HG02798 (cell line): ENCODE data around the gene LCE2A.
A peak's percentile ranks its signal among the peaks of the same experiment; 100 is the strongest.
"Not testable (repeated sequence)": the region's sequence is repeated elsewhere in the genome, so short reads cannot be mapped to it uniquely, and the experiment has no call there.

Source experiments
- ATAC-seq: cut with Tn5 transposase; IDR thresholded peaks from one replicate; pipeline ENCODE4 v1.9.1; 2021; ENCODE audit warnings: mild to moderate bottlenecking; ENCODE audit not compliant: unreplicated experiment, poor library complexity

LCE2A gene, protein sequence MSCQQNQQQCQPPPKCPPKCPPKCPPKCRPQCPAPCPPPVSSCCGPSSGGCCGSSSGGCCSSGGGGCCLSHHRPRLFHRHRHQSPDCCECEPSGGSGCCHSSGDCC

DNA sequence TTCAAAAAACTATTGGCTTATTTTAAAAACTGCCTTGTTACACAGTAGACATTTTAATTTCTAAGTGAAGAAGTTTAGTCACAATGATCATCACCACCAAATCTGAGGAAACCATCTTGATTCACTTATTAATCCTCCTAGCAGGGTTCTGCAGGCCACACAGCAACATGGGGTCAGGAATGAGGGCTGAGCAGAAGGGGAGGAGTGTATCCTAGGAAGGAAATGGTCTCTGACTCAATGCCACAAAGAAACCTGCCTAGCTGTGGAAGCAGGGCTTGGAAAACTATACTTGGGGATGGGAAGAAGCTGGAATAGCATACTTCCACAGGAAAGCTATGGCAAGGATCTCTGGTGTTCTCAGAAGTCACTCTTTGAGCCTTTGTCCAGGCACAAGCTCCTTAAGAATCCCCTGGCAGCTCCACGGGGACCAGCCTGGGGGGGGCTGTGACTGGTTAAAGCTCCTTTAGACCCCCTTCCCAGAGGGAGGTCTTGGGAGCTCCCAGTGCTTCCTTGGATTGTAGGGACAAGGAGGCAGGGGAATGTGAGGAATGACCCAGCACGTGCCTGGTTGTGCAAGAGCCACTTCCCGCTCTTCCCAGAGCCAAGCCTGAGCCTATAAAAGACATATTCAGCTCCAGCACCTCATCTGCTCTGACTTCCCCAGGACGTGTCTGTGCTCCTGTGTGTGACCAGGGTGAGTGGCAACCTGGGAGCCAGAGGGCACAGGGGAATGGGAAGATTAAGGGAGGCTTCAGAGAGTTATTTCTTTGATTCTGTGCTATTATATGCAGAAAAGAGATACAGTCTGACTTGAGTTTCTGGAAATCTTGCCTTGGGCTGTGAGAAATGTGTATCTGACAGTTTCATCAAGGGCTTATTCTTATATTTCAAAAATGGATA is at the start of gene LCE2A:
Gene LCE2A (plus strand): TSS at position 645 of the 900 bp plus-strand sequence. CDS start 557 bp downstream, outside the sequence.
- no peak for ATAC-seq

DNA sequence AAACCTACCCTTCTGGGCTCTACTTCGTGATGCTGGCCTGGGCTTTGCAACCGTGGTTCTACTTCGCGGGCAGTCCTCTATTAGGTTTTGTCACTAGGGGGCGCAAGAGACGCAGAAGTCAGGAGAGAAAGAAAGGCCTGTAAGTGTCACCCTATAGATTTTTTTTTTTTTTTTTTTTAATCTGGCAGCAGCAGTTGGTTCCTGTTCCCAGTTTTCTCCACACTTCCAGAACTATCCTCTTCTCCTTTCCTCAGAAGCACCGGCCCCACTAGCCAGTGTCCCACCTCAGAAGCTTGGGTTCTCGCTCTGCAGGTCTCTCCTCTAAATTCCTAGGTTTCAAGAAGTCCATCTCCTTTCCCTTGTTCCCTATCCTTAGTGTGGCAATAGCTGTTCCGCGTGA is 44.0 kb upstream of the LCE2A start:
- ATAC-seq: peak; percentile 66

DNA sequence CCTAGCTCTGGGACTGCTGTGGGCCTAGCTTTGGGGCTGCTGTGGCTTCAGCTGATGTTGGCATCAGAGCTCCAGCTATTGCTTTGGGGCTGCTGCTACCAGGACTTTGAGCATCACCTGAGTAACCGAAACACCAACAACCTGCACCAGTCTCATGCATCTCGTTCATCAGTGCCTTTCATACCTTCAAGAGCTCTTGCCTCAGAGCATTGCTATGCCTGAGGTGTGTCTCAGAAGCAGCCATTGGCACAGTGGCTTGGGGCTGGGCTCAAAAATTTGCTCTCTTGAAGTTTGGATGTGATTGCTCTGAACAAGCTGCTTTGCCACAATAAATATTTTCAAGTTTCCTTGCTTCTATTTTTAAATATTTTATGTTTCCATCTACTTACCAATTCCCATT is 41.7 kb upstream of the LCE2A start:
- no peak for ATAC-seq

DNA sequence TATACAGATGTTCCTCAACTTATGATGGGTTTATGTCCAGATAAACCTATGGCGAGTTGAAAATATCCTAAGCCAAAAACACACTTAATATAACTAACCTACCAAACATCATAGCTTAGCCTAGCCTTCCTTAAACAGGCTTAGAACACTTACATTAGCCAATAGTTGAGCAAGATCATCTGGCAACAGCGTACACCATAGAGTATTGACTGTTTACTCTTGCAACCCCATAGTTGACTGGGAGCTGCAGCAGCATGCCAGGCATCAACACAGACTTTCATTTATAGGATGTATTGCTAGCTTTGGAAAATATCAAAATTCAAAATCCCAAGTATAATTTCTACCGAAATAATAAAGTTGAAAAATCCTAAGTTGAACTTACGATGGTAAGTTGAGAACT is 40.5 kb upstream of the LCE2A start:
- no peak for ATAC-seq

DNA sequence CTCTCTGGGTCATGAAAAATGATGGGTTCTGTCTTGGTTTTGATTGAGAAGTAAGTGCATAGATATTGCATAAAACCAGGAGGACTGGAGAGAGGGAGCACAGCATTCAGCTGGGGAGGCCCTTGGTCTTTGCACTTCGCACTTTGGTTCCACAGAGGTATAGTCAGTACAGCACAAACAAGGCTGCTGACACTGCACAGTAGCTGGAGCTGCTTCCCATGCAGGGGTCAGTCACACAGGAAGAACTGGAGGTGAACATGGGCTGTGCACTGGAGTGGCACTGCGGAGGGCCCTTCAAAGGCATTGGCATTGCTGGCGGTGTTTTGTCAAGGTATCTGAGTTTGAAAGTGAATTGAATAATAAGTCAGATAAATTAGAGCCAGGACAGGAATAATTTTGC is 39.5 kb upstream of the LCE2A start:
- no peak for ATAC-seq

DNA sequence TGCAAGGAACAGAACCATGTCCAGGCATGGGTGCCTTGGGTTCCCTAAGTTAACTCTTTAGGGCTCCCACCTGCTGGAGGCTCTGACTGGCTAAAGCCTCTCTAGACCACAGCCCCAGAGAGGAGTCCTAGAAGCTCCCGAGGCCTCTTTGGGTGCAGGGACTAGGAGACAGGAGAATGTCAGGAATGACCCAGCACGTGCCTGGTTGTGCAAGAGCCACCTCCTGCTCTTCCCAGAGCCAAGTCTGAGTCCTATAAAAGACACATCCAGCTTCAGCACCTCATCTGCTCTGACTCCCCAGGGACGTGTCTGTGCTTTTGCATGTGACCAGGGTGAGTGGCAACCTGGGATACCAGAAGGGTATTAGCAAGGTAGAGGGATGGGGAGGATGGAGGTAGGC is 35.0 kb upstream of the LCE2A start, which contains the start of gene LCE2D:
Gene LCE2D (plus strand): TSS at position 283 of the 400 bp plus-strand sequence. CDS start 726 bp downstream, outside the sequence.
- ATAC-seq: no peak

DNA sequence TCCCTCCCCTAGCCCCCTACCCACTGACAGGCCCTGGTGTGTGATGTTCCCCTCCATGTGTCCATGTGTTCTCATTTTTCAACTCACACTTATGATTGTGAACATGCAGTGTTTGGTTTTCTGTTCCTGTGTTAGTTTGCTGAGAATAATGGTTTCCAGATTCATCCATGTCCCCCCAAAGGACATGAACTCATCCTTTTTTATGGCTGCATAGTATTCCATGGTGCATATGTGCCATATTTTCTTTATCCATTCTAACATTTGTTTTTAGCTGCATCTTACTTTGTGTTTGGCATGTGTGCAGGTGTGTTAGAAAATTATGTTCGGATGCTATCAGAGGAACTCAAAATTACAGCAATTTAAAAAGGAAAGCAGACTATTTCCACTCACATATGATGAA is 32.0 kb upstream of the LCE2A start:
- not testable (repeated sequence) for ATAC-seq

DNA sequence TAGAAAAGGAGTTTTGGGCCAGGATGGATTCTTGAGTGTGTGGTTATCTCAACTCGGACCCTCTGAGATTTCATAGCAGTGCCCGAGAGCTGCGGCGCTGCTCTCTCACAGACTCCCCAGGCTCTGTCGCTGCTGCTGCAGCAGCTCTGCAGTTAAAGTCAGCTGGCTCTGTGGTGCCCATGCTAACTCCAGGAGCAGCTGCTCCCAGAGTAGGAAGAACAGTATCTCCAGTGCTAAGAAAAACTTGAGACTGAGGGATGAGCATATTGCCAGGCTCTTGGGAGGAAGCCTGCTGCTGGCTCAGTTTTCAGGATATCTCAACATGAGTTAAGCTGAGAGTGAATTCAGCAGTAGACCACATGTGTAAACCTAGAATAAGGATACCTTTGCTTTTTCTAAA is 30.5 kb upstream of the LCE2A start:
- no peak for ATAC-seq

DNA sequence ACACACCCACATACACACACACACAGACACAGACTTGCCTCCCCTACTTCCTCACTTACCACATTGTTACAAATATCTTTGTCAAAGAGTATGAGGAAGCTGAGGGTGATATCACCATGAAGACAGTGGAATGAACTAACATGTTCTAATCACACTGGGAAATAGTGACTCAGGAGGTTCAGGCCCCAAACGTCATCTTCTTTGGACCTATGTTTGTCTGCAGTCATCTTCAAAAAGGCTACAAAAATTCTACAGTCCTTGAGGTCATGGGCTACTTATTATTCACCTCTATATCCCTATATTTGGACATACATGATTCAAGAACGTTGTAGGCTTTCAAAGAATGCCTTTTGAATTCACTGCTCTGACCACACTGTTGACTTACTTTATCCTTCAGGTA is 25.1 kb upstream of the LCE2A start:
- no peak for ATAC-seq

DNA sequence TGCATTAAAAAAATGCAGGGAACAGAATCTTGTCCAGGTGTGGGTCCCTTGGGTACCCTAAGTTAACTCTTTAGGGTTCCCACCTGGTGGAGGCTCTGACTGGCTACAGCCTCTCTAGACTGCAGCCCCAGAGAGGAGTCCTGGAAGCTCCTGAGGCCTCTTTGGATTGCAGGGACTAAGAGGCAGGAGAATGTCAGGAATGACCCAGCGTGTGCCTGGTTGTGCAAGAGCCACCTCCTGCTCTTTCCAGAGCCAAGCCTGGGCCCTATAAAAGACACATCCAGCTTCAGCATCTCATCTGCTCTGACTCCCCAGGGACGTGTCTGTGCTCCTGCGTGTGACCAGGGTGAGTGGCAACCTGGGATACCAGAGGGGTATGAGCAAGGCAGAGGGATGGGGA is 23.2 kb upstream of the LCE2A start, which contains the start of gene LCE2C:
Gene LCE2C (plus strand): TSS at position 297 of the 400 bp plus-strand sequence. CDS start 737 bp downstream, outside the sequence.
- not testable (repeated sequence) for ATAC-seq

DNA sequence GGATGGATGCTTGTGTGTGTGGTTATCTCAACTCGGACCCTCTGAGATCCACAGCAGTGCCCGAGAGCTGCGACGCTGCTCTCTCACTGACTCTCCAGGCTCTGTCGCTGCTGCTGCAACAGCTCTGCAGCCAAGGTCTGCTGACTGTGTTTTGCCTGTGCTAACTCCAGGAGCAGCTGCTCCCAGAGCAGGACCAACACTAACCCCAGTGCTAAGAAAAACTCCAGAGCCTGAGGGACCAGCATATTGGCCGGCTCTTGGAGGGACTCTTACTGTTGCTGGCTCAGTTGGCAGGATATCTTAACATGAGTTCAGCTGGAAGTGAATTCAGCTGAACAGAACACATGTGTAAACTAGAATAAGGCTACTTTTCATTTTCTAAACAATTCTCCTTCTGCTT is 18.7 kb upstream of the LCE2A start:
- ATAC-seq: no peak

DNA sequence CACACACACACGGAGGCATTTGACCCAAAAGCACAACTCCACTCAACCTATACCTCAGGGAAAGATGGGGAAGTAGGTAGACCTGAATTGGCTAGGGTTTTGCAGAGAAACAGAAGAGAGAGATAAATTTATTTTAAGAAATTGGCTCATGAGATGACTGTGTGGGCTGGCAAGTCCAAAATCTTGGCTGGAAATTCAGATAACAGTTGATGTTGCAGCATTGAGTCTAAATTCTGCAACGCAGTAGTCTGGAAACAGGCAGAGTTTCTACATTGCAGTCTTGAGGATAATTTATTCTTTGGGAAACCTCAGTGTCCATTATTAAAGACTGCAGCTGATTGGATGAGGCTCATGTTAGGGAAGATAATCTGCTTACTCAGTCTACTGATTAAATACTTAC is 16.5 kb upstream of the LCE2A start:
- no peak for ATAC-seq

DNA sequence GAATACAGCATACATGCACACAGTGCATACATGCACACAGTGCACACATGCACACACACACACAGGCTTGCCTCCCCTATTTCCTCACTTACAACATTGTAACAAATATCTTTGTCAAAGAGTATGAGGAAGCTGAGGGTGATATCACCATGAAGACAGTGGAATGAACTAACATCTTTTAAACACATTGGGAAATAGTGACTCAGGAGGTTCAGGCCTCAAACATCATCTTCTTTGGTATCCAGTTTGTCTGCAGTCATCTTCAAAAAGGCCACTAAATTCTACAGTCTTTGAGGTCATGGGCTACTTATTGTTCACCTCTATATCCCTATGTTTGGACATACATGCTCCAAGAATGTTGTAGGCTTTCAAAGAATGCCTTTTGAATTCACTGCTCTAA is 14.3 kb upstream of the LCE2A start:
- no peak for ATAC-seq

DNA sequence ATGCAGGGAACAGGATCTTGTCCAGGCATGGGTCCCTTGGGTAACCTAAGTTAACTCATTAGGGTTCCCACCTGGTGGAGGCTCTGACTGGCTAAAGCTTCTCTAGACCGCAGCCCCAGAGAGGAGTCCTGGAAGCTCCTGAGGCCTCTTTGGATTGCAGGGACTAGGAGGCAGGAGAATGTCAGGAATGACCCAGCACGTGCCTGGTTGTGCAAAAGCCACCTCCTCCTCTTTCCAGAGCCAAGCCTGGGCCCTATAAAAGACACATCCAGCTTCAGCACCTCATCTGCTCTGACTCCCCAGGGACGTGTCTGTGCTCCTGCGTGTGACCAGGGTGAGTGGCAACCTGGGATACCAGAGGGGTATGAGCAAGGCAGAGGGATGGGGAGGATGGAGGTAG is 12.3 kb upstream of the LCE2A start, which contains the start of gene LCE2B:
Gene LCE2B (plus strand): TSS at position 301 of the 400 bp plus-strand sequence. CDS start 721 bp downstream, outside the sequence.
- not testable (repeated sequence) for ATAC-seq

DNA sequence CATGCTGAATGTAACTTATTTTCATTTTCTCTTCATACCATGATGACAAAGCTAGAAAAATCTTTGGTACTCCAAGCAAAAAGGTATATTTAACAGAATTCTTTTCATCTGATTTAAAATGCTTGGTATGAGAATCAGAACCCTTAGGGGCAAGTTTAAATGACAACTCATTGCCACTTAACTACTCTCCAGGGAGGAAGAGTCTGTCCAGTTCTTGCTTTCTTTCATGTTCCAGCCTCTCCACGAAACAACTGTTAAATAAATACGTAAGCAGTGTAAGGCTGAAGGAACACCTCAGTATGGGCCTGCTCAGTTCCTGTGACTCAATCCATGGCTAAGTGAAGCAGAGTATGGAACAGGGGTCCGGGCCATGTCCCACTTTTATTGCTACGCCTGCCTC is 1.6 kb downstream of the LCE2A start:
- ATAC-seq: no peak

DNA sequence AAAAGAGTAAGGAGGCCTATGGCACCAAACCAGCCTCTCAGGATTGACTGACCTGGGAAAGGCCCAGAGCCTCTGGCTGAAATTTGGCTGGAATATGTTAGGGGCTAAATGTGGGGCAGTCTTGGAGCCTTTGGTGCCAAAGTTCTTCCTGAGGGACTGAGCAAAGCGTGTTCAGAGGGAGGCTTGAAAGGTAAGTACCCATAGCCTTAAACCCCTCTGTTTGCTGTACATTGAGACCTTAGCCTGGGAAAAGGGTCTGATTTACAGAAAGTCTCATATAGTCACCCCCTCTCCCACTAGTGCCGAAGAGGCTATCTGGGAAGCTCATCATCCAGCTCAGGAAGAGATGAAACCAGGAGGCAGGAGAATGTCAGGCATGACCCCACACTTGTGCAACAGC is 9.7 kb downstream of the LCE2A start, which contains the start of gene LCE4A:
Gene LCE4A (plus strand): TSS at position 301 of the 400 bp plus-strand sequence. CDS start 916 bp downstream, outside the sequence.
- ATAC-seq: no peak

DNA sequence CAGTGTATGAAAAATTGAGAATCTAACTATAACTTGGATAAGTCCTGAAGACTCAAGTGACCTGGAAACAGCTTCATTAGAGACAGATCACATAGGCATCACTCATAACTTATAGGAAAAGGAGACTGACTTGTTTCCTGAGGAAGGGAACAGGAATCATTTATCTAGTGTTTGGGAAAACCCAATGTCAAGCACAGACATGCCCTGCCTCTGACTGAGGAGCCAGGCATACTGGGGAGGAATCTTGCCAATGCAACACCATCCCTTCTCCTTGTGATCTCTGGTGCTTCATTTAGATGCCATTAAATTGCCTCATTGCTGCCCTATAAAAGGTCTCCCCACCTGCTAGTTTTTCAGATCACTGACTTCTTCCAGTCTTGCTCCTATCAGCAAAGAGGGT is 20.1 kb downstream of the LCE2A start:
- no peak for ATAC-seq

DNA sequence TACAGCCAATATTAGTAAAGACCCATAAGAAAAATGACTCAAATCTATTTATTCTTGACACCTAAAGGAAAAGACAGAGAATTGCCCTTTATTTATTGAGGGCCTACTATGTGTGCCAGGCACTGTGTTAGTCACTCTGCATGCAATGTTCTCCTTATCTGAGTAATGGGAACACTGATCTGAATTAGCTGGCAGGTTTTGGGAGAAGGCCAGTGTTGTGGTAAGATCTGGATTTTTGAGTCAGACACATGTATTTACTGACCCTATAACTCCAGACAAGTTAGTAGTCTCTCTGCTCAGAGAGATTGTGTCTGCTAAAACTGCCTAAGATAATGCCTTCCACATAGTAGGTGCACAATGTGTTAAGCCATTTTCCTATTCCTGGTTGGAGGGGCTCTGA is 27.1 kb downstream of the LCE2A start:
- ATAC-seq: no peak

DNA sequence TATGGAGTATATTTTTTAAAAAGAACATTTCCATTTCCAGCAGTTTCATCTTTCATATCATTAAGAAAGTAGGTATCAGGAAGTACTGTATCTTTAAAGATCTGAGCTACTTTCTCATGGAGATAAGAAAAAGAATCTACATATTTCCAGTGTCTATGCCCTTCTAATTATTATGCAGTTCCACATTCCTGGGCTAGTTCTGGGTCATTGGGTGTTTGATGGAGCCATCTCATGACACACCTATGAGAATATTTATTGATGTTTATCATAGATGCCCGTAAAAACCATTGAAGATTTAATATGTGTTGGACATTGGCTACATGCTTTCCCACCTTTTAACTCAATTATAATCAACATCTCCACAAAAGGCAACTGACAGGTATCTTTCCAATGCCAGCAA is 30.8 kb downstream of the LCE2A start:
- no peak for ATAC-seq

DNA sequence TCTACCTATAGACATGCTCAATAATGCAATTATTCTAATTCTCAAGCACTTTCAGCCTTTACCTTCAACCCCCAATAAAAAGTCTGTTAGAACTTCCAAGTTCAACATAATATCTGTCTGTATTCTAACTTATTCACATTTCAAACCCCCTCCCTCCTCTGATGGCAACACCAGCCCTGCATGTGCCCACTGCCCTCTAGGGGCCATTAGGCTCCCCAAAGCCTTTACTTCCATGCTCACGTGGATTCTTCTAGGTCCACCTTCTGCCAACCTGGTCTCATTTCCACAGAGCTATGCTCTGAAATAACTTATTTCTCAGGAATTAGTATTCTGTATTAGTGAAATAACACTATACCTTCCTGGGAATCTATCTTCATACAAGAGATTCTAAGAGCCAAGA is 37.5 kb downstream of the LCE2A start:
- ATAC-seq: no peak

DNA sequence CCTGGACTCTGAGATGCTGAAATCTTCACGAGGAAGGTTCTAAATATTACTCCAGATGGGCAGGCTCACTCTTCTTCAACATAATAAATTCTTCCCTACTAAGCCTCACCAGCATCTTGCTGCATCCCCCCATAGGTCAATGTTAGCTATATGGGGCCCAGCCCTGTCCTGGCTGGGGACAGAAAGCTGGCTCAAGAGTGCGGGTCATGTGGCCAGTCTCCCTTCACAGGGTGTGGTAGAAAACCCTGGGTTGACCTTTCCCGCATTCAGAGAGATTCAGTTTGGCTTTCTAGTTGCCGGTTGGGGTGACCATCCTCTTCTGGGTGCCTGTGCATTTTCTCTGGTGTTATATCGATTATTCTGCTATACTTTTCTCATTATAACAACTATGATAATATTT is 39.9 kb downstream of the LCE2A start:
- no peak for ATAC-seq
